ENCODE measurements around the gene F2RL2.

Gene F2RL2

GRCh38 chr5:76622973-76623596 lies at the start of gene F2RL2:
Gene F2RL2, minus strand, starts transcription at chr5:76623403. Its CDS starts 173 bp downstream, at chr5:76623230.
- peak; percentile 39 for DNase-seq

- DNase-seq = no peak
Measured at GRCh38 chr5:76672242-76672641, 49.0 kb upstream of the F2RL2 start.

DNA sequence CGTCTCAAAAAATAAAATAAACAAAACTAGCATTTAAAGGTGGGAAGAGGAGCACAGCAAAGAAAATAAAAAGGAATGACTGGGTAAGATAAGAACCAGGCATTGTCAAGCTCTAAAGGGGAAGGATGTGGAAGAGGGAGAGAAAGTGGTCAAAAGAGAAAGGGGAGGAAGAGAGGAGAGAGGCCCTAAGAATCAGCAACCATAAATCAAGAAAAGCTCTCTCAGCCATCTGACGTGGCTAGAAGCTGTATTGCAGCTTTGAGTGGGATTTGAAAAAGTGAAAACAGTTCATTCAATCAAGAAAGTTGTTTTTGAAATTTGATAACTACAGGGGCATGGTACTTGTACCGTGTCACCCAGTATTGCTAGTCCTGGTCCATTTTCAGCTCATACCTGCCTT lies 47.3 kb upstream of the F2RL2 start:
- no peak for DNase-seq

GRCh38 chr5:76669245-76669644 lies 46.0 kb upstream of the F2RL2 start:
- no peak for DNase-seq

- no peak for DNase-seq
Measured at GRCh38 chr5:76667495-76667894, 44.3 kb upstream of the F2RL2 start.

DNA sequence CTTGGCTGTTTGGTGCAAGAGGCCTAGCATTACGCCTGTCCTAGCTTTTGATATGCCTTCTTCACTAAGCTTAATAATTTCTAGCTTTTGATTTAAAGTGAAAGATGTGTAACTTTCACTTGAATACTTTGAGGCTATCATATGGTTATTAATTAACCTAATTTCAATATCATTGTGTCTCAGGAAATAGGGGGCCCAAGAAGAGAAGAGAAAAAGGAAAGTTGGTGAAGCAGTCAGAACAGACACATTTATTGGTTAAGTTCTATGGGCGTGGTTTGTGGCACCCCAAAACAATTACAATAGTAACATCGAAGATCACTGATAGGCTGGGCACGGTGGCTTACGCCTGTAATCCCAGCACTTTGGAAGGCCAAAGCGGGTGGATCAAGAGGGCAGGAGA lies 40.9 kb upstream of the F2RL2 start:
- no peak for DNase-seq

DNA sequence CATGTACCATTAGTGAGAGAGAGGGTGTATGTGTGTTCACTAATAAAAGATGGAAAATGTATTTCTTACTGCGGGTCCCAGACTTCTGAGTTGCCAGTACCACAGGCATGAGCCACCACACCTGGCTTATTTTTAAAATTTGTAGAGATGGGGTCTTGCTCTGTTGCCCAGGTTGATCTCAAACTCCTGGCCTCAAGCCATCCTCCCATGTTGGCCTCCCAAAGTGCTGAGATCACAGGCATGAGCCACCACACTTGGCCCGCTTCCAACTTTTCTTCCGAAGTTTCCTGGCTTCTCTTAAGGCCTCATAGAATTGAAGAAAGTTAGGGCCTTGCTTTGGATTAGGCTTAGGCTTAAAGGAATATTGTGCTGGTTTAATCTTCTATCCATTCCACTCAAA lies 40.4 kb upstream of the F2RL2 start:
- no peak for DNase-seq

DNA sequence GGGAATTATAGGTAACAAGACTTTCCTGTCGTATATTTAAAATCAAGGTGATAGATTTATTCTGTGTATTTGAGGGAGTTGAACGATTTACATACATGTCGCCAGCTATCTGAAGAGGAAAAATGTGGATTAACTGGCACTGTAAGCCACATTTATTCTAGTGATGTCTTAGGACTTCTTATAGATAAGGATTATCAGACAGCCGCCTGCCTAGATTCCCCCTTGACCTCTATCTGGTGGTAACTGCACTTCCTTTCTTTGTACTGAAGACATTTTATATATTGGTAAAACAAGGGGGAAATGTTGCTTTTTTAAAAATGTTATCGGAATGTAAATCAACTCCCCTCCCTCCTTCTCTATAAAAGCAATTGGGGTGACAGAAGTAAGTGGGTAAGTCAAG lies 39.3 kb upstream of the F2RL2 start:
- no peak for DNase-seq

- DNase-seq = no peak
Measured at GRCh38 chr5:76660360-76660759, 37.2 kb upstream of the F2RL2 start.

DNA sequence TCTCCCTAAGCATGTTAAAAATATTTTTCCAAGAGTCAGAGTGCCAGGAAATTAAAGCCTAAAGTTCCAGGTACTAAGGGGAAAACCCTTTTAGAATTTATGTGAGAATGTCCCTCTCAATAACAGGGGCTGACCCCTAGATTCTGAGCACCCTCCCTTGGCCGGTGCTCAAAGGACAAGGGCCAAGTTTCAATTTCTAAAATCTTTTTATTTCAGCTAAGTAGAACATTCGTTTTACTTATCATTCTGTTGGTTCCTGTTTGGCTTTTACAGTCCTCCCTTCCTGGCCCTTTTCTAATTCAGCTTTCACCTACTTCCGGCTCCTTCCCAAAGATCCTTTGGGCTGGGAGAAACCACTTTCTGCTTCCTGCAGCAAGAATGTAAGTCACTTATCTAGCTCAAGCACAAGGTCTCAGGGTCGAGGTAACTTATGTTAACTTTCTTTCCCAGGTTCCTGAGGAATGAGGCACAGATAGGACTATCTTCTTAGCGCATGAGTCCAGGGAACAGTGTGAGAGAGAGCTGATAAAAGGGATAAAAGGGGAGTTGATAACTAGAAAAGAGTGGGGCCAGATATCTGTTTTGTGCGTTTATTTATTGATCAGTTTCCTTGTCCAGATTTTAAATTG lies 34.6 kb upstream of the F2RL2 start:
- no peak for DNase-seq

GRCh38 chr5:76657091-76657490 lies 33.9 kb upstream of the F2RL2 start:
- no peak for DNase-seq

DNA sequence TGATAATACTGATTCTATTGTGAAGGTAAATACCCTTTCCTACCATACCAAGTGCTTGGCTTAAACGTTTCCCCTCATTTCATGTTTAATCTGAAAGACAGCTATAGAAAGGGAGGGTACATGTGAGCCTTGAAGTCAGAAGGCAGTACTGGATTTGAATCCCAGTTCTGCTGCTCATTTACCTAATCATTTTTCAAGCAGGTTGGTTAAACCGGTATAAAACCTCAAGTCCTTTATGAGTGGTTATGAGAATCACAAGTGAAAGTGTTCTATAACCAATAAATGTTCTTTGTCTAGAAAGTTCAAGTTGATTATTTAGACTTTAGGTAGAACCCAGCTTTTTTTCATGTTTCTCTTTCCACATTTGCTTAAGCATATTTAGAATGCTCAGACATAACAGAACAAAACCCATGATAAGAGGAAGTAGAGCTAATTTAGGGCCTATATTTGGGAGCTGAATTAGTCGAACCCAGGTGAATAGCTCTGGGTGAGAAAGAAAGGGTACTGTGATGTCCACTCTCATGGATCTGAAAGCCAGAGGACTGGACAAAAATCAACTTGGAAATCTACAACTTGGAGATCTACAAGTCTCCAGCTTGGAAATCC lies 29.7 kb upstream of the F2RL2 start:
- DNase-seq = no peak

DNA sequence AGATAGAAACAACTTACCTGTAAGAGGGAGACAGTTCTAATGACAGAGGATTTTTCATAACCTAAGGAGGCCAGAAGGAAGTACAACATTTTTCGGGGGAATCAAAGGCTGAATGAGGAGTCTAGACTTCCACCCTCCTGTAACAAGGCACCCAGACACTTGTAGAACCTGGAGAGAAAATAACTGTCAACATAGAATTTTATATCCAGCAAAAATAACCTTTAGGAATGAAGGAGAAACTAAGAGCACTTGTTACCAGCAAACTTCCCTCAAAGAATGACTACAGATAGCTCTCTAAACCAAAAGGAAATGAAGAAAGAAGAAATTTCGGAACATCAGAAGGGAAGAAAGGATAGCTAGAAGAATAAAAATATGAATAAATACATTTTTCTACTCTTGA lies 25.9 kb upstream of the F2RL2 start:
- DNase-seq = no peak

DNA sequence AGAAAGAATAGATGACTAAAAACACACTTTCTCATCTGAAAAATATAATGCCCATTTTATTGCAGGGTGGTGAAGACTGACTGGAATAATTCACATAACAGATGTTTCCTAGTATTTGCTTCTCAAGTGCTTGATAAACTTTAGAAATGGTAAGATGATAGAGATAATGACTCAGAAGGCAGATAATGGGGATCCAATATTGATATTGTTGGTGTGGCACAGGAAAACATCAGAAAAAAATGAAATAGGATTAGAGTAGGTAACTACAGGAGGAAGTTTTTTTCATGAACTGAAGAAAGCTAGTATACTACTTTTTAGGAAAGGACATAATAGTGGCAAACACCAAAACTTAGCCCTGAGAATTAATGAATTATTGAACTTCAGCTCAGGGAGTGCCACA lies 20.2 kb upstream of the F2RL2 start:
- DNase-seq = no peak

DNA sequence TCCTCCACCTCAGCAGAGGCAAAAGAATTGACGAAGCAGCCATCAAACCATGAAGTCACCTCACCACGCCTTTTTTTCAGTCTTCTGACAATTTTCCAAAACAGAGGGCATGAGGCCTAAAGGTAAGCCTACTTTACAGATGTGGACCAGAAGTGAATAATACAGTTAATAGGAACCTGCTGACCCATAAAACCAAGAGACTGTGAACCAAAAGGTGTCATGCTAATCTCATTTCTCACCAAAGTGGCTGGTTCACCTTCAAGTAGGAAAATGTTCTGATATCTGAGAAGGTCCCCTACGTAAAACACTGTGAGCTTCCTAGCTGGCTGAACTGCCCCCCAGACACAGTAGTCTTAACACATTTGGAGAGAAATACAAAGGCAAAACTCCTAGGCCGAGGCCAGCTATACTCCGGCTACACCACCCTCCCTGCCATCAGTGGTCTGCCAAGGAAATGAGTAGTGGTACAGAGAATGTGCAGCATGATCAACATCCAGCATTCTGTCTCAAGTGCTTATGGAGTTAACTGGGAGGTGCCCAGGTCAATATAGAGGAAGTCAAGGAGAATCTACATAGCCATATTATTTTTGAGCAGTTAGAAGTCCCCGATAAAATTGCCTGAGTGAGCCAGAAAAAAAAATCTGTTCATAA lies 19.3 kb upstream of the F2RL2 start:
- DNase-seq = no peak

DNA sequence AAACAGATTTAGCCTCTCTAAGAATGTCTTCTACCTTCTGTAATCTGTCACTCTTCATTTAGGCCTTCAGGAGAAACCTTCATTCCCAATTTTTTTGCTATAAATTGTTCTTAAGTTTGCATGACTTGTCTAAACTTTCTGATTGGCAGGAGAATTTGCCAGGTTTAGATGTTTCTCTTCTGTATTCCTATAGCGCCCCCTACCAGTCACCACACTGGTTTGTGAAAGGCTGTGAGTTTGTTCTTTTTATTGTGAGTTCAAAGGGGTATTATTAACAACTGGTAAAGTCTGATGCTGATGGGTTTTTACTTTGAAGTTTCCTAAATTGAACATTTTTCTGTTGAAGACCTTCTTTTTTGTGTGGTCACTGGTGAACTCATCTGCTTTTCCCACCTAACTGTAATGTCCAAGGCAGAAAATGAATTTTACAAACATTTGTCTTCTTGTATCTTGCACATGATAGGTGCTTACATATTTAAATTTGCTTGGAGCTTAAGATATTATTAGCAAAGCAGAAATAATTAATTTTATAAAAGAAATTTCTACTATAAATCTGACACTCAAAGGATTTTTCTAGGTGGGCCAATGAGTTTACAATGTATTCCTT lies 18.4 kb upstream of the F2RL2 start:
- no peak for DNase-seq

DNA sequence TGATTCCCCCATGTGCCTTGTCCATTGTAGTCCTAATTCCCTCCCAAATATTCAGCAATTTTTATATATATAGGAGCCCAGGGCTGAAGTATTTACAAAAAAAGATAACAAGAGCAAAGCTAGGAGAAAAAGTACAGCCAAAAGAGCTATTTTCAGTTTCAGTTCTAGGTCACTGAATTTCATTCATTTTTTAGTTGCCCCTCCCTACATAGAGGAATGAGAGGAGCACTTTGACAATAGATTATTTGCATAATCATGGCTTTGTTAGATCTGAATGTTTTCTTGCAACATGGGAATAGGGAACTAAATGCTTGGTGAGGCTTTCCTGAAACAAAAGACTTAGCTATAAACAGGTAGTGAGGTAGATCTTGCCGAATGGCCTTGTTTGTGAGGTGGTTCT lies 15.3 kb upstream of the F2RL2 start:
- no peak for DNase-seq

- DNase-seq = no peak
Measured at GRCh38 chr5:76637490-76637889, 14.3 kb upstream of the F2RL2 start.

DNA sequence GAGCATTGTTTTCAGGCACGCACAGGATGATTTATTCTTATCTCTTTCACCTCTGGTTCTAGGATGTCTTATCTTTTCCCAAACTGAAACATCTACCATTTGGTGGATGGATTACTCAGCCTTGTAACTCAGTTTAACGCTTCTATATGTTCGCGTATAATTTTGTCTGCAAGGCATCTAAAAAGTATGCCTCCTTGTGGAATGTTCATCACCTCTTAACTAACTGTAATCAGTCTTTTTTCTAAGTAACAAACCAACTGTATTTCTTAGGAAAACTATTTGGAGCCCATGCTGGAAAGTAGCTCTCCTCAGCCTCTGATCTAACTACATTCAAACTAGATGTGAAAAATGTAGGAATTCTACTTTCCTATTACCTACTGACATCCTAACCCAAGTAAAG lies 11.5 kb upstream of the F2RL2 start:
- no peak for DNase-seq

DNA sequence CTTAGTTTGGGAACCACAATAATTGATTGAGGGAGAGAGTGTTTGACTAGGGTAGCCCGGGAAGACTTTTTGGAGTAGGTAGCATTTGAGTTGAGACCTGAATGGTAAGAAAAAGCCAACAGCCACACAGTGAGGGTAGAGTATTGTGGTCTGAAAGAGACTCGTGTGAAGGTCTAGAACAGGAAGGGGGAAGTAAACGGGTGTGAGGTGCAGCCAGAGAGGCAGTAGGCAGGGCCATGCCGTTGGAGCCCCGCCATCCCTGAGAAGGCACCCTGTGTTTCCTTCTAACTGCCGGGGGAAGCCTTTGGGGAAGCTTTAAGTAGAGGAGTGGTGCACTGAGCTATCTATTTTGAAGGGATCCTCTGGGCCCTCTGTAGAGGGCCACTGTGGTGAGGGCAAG lies 3.5 kb upstream of the F2RL2 start:
- no peak for DNase-seq

DNA sequence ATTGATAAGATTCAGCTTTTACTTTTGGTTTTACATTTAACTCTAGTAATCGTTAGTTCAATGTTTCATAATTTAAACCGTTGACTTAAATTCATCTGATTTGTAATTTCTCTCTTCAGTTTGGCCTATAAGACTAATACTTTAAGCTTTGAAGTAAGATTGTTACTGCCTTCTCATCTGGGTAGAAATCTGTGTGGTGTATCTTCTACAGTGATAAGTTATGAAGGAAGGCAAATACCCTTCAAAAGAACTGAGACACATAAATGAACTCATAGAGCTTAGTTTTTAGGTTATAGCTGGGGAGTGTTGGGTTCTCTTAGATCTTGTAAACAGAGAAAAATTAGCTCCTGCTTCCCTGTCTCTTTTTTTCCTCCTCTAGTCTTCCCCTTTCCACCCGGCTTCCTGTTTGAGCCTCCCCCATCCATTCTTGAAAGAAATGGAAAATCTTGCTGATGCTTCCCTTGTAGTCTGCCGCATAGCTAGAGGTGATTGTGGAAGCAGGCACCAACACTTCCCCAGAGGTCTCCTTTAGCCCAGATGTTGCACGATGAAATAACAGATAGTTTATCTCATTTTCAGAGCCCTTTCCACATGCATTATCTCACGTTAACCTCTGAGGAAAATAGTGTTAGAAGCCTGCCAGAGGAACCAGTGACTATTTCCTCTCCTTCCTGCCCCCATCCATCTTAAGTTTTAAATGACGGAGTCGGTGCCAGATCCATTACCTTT lies 2.0 kb upstream of the F2RL2 start:
- no peak for DNase-seq

GRCh38 chr5:76622076-76622475 lies 1.1 kb downstream of the F2RL2 start:
- no peak for DNase-seq

- DNase-seq = no peak
Measured at GRCh38 chr5:76620166-76620565, 3.0 kb downstream of the F2RL2 start.

Measured in right hindlimb (tissue), 1 donor.